Loucy (cell line): ENCODE results near the gene SHISAL1.

Experiments
- H2AFZ ChIP-seq: fragments of 200-600 bp; sonication (generic); 2 replicates; pipeline ENCODE4 v1.6.0; 2016; ENCODE audit warnings: antibody characterized with exemption, mild to moderate bottlenecking, low read length, moderate library complexity
- H3F3A ChIP-seq: fragments of 200-600 bp; 2 replicates; pipeline ENCODE4 v1.6.0; 2016; ENCODE audit warnings: antibody characterized with exemption, low read depth, mild to moderate bottlenecking
- H3K27me3 ChIP-seq: fragments of 200-600 bp; sonication (generic); 2 replicates; pipeline ENCODE4 v1.6.1; 2014; ENCODE audit warnings: low read length, mild to moderate bottlenecking; ENCODE audit not compliant: insufficient read depth, poor library complexity, severe bottlenecking
- H3K36me3 ChIP-seq: fragments of 200-600 bp; sonication (generic); 2 replicates; pipeline ENCODE4 v1.6.1; 2016; ENCODE audit warnings: low read length; ENCODE audit not compliant: insufficient read depth
- H3K4me1 ChIP-seq: fragments of 200-600 bp; sonication (generic); 2 replicates; pipeline ENCODE4 v1.5.1; 2014; ENCODE audit warnings: low read length, mild to moderate bottlenecking; ENCODE audit not compliant: insufficient read depth, poor library complexity, severe bottlenecking
- H3K4me2 ChIP-seq: fragments of 200-600 bp; sonication (generic); 2 replicates; pipeline ENCODE4 v1.6.0; 2014; ENCODE audit warnings: antibody characterized with exemption, low read length, low read depth, mild to moderate bottlenecking; ENCODE audit not compliant: poor library complexity, severe bottlenecking
- H3K4me3 ChIP-seq: fragments of 200-600 bp; sonication (generic); 2 replicates; pipeline ENCODE4 v1.5.1; 2014; ENCODE audit warnings: low read length, mild to moderate bottlenecking, mixed read lengths; ENCODE audit not compliant: poor library complexity, severe bottlenecking
- H3K79me2 ChIP-seq: fragments of 200-600 bp; sonication (generic); 2 replicates; pipeline ENCODE4 v1.6.1; 2014; ENCODE audit warnings: low read length; ENCODE audit not compliant: insufficient read depth
- H3K9ac ChIP-seq: fragments of 200-600 bp; sonication (generic); 2 replicates; pipeline ENCODE4 v1.6.0; 2014; ENCODE audit warnings: mild to moderate bottlenecking, low read depth, low read length, moderate library complexity; ENCODE audit not compliant: poor library complexity, severe bottlenecking
- H3K9me2 ChIP-seq: fragments of 200-600 bp; sonication (generic); replicated peaks from 2 replicates; pipeline ENCODE4 v1.6.1; 2016; ENCODE audit warnings: low read depth, low read length, mixed read lengths
- H3K9me3 ChIP-seq: fragments of 200-600 bp; sonication (generic); 2 replicates; pipeline ENCODE4 v1.6.1; 2014; ENCODE audit warnings: mild to moderate bottlenecking, antibody characterized with exemption, low read length, low read depth; ENCODE audit not compliant: insufficient read depth
- H4K20me1 ChIP-seq: fragments of 200-600 bp; sonication (generic); 2 replicates; pipeline ENCODE4 v1.6.0; 2014; ENCODE audit warnings: antibody characterized with exemption, low read length, mild to moderate bottlenecking; ENCODE audit not compliant: insufficient read depth, poor library complexity, severe bottlenecking
- EZH2phosphoT487 ChIP-seq: fragments of 200-600 bp; IDR thresholded peaks from 2 replicates; pipeline ENCODE4 v1.6.1; 2018; ENCODE audit warnings: antibody characterized with exemption, mild to moderate bottlenecking, moderate library complexity, borderline replicate concordance
- TF ChIP-seq, protein P1 (sequence below): fragments of 200-600 bp; sonication (generic); conservative IDR thresholded peaks from 2 replicates; pipeline ENCODE4 v1.5.1; 2014; ENCODE audit warnings: mild to moderate bottlenecking, antibody characterized with exemption, low read length

SHISAL1 gene

DNA sequence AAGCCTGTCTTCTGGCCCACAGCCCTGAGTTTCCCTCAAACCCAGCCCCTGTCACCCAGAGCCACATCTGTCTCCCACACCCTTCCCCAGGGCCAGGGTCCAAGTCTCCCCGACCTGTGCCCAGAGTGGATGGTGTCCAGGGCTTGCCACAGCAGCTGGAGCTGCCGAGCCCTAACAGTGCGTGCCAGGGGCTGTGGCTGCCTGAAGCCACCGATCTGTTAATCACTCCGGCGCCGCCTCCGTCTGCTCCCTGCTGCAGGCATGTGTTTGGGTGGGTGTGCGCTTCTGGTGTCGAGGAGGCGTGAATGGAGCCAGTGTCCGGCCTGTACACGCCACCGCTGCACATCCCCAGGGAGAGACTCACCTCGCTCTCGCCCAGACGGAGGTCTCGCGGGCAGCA lies 26.1 kb downstream of the SHISAL1 start:
- H3K27me3 ChIP-seq, result no peaks in the 10 kb centered on the region
- no peaks in the 10 kb centered on the region for H3F3A ChIP-seq
- TF ChIP-seq EZH2phosphoT487, result no peak
- TF ChIP-seq, protein P1, sequence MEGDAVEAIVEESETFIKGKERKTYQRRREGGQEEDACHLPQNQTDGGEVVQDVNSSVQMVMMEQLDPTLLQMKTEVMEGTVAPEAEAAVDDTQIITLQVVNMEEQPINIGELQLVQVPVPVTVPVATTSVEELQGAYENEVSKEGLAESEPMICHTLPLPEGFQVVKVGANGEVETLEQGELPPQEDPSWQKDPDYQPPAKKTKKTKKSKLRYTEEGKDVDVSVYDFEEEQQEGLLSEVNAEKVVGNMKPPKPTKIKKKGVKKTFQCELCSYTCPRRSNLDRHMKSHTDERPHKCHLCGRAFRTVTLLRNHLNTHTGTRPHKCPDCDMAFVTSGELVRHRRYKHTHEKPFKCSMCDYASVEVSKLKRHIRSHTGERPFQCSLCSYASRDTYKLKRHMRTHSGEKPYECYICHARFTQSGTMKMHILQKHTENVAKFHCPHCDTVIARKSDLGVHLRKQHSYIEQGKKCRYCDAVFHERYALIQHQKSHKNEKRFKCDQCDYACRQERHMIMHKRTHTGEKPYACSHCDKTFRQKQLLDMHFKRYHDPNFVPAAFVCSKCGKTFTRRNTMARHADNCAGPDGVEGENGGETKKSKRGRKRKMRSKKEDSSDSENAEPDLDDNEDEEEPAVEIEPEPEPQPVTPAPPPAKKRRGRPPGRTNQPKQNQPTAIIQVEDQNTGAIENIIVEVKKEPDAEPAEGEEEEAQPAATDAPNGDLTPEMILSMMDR, result no peak
- no peaks in the 10 kb centered on the region for H3K9me3 ChIP-seq
- H3K79me2 ChIP-seq, result no peaks in the 10 kb centered on the region
- H3K9me2 ChIP-seq, result no peaks in the 10 kb centered on the region
- no peak overlapping the region for H2AFZ ChIP-seq
- peaks cover 8% of the 10 kb centered on the region for H3K4me1 ChIP-seq
- H4K20me1 ChIP-seq, result no peaks in the 10 kb centered on the region
- no peak overlapping the region for H3K4me2 ChIP-seq
- H3K36me3 ChIP-seq, result no peaks in the 10 kb centered on the region
- H3K4me3 ChIP-seq, result no peak overlapping the region
- no peak overlapping the region for H3K9ac ChIP-seq

- Histone ChIP-seq H3K9me3 (no peaks in the 10 kb centered on the region), H3K4me1 (no peaks in the 10 kb centered on the region), H3K79me2 (no peaks in the 10 kb centered on the region), H3F3A (no peaks in the 10 kb centered on the region), H3K36me3 (no peaks in the 10 kb centered on the region), H3K4me3 (no peak overlapping the region), H3K27me3 (no peaks in the 10 kb centered on the region), H2AFZ (no peak overlapping the region), H3K9me2 (no peaks in the 10 kb centered on the region), H3K9ac (no peak overlapping the region), H4K20me1 (no peaks in the 10 kb centered on the region), H3K4me2 (no peak overlapping the region)
- TF ChIP-seq, protein P1, result no peak
- TF ChIP-seq EZH2phosphoT487, result no peak
Measured at GRCh38 chr22:44284711-44285110, 28.0 kb downstream of the SHISAL1 start.

GRCh38 chr22:44281768-44282637 lies 30.7 kb downstream of the SHISAL1 start:
- Histone ChIP-seq H3K4me2 (no peak overlapping the region), H2AFZ (no peak overlapping the region), H3K9ac (no peak overlapping the region), H4K20me1 (no peaks in the 10 kb centered on the region), H3F3A (no peaks in the 10 kb centered on the region), H3K79me2 (no peaks in the 10 kb centered on the region), H3K9me2 (no peaks in the 10 kb centered on the region), H3K27me3 (no peaks in the 10 kb centered on the region), H3K9me3 (no peaks in the 10 kb centered on the region), H3K4me3 (no peak overlapping the region), H3K36me3 (no peaks in the 10 kb centered on the region), H3K4me1 (no peaks in the 10 kb centered on the region)
- no peak for TF ChIP-seq EZH2phosphoT487
- TF ChIP-seq, protein P1, result no peak
